Activated CD8-positive, alpha-beta T cell treated with anti-CD3 and anti-CD28 coated beads for 36 hours (primary cell): Measurements from ENCODE around the gene ANTKMT. TPM values are rescaled to one million over a fixed set of nuclear protein-coding genes. Genes with fewer than 3 reads are reported as not detected.

Source experiments
- ATAC-seq: fragments of 200-7000 bp; cut with Tn5 transposase; one replicate; pipeline ENCODE4 v1.10.0; 2021; ENCODE audit warnings: mild to moderate bottlenecking, moderate library complexity
- CTCF ChIA-PET: fragments of 350-600 bp; sonication (Branson Sonifier 250); formaldehyde crosslinking; loops from one replicate; lab custom pipeline; 2021; ENCODE audit warnings: antibody characterized with exemption; lab: Charles Lee
- POLR2A ChIA-PET: fragments of 350-600 bp; sonication (Branson Sonifier 250); formaldehyde crosslinking; loops from one replicate; lab custom pipeline; 2021; ENCODE audit warnings: antibody characterized with exemption; lab: Charles Lee
- DNase-seq: peaks from one replicate; pipeline ENCODE4 v3.0.0-alpha.2; 2020
- H3K27ac Mint-ChIP-seq: one replicate; pipeline ENCODE4 v1.8.0; 2021; ENCODE audit warnings: mild to moderate bottlenecking, mixed read lengths
- H3K27me3 Mint-ChIP-seq: one replicate; pipeline ENCODE4 v1.8.0; 2021; ENCODE audit warnings: mixed read lengths
- H3K36me3 Mint-ChIP-seq: one replicate; pipeline ENCODE4 v1.8.0; 2021; ENCODE audit warnings: low read depth, mixed read lengths
- H3K4me1 Mint-ChIP-seq: one replicate; pipeline ENCODE4 v1.8.0; 2021; ENCODE audit warnings: low read depth, mixed read lengths
- H3K4me3 Mint-ChIP-seq: one replicate; pipeline ENCODE4 v1.8.0; 2021; ENCODE audit warnings: mild to moderate bottlenecking, moderate library complexity, mixed read lengths
- H3K9me3 Mint-ChIP-seq: one replicate; pipeline ENCODE4 v1.8.0; 2021; ENCODE audit warnings: mixed read lengths
- CTCF ChIP-seq: fragments of 200-600 bp; IDR thresholded peaks from one replicate; pipeline ENCODE4 v1.8.0; 2022; ENCODE audit warnings: antibody characterized with exemption, mild to moderate bottlenecking
- intact Hi-C: fragments of 100-400 bp; cut with micrococcal nuclease; formaldehyde crosslinking; loops from one replicate; pipeline ENCODE4 v1.10.0; 2022
- total RNA-seq, 2 experiments: library from RNA; stranded (reverse); gene quantifications; one replicate each; pipeline ENCODE4 v1.2.3, GENCODE V29; 2021

The ANTKMT gene
- total RNA-seq, 2 experiments from 2014 or later: 34.3 to 38.4 TPM

- H3K4me1 Mint-ChIP-seq: peaks cover 36% of the 10 kb centered on the region
- peak; percentile 26 for ATAC-seq
- H3K4me3 Mint-ChIP-seq: peak overlapping the region; percentile 75
- peaks cover 7% of the 10 kb centered on the region for H3K27me3 Mint-ChIP-seq
- H3K9me3 Mint-ChIP-seq: no peaks in the 10 kb centered on the region
- intact Hi-C loops: no loop called here
- ChIA-PET POLR2A (interaction anchor here (0.5 to 2.7 kb wide), 8 partner anchors 9 to 1309 kb away, joined by 3 to 11 read pairs (median 3); partner anchors contain the start of genes RHOT2 and WDR90), CTCF (interaction anchor here (1.0 to 1.4 kb wide), 2 partner anchors 12 to 30 kb away, joined by 3 to 9 read pairs; partner anchors contain the start of genes RHOT2 and WDR90)
- peak overlapping the region; percentile 65 for H3K27ac Mint-ChIP-seq
- TF ChIP-seq CTCF: no peak
- peaks cover 20% of the 10 kb centered on the region for H3K36me3 Mint-ChIP-seq
- DNase-seq: peak; percentile 61
Observed at GRCh38 chr16:678858-679813, 41.8 kb upstream of the ANTKMT start.

- ChIA-PET POLR2A (interaction anchor here (0.6 to 2.7 kb wide), 11 partner anchors 9 to 625 kb away, joined by 3 to 16 read pairs (median 5); partner anchors contain the start of genes METTL26, RHOT2, WDR24 and WDR90), CTCF (interaction anchor here (1.2 to 1.4 kb wide), 3 partner anchors 12 to 106 kb away, joined by 3 to 9 read pairs (median 3); partner anchors contain the start of gene RHOT2)
- TF ChIP-seq CTCF: no peak
- peak; percentile 67 for ATAC-seq
- intact Hi-C loops: no loop called here
- no peaks in the 10 kb centered on the region for H3K9me3 Mint-ChIP-seq
- peaks cover 6% of the 10 kb centered on the region for H3K27me3 Mint-ChIP-seq
- peaks cover 20% of the 10 kb centered on the region for H3K36me3 Mint-ChIP-seq
- peak within 1 kb of the TSS; percentile 90 for H3K27ac Mint-ChIP-seq
- H3K4me3 Mint-ChIP-seq: peak within 1 kb of the TSS; percentile 83
- peaks cover 40% of the 10 kb centered on the region for H3K4me1 Mint-ChIP-seq
- DNase-seq: peak; percentile 88
Observed at GRCh38 chr16:679814-680624, 40.9 kb upstream of the ANTKMT start, which contains the start of gene STUB1. Gene STUB1 (plus strand): TSS chr16:680410. CDS start chr16:680526, 116 bp downstream.

GRCh38 chr16:680625-680945, 40.4 kb upstream of the ANTKMT start:
- H3K4me3 Mint-ChIP-seq: peak overlapping the region; percentile 83
- ChIA-PET CTCF (interaction anchor here (1.0 to 1.7 kb wide), 4 partner anchors 13 to 105 kb away, joined by 3 to 6 read pairs (median 4); partner anchors contain the start of gene RHOT2), POLR2A (interaction anchor here (0.6 to 2.7 kb wide), 9 partner anchors 9 to 625 kb away, joined by 3 to 16 read pairs (median 5); partner anchors contain the start of genes METTL26, RHOT2, WDR24 and WDR90)
- ATAC-seq (no peak), DNase-seq (no peak)
- peaks cover 20% of the 10 kb centered on the region for H3K36me3 Mint-ChIP-seq
- TF ChIP-seq CTCF: no peak
- peaks cover 3% of the 10 kb centered on the region for H3K27me3 Mint-ChIP-seq
- peaks cover 40% of the 10 kb centered on the region for H3K4me1 Mint-ChIP-seq
- intact Hi-C loops: no loop called here
- no peak overlapping the region for H3K27ac Mint-ChIP-seq
- no peaks in the 10 kb centered on the region for H3K9me3 Mint-ChIP-seq

- Mint-ChIP-seq H3K4me3 (peak overlapping the region; percentile 83), H3K27ac (peak overlapping the region; percentile 34), H3K27me3 (peaks cover 3% of the 10 kb centered on the region), H3K4me1 (peaks cover 45% of the 10 kb centered on the region), H3K9me3 (no peaks in the 10 kb centered on the region), H3K36me3 (peaks cover 23% of the 10 kb centered on the region)
- no peak for TF ChIP-seq CTCF
- POLR2A ChIA-PET: interaction anchor here (0.6 to 2.7 kb wide), 13 partner anchors 8 to 624 kb away, joined by 3 to 16 read pairs (median 4); partner anchors contain the start of genes METTL26, RHOT2, WDR24 and WDR90
- DNase-seq (no peak), ATAC-seq (no peak)
- intact Hi-C loops: no loop called here
- CTCF ChIA-PET: interaction anchor here (1.0 to 1.7 kb wide), 5 partner anchors 13 to 105 kb away, joined by 3 to 7 read pairs (median 5); partner anchors contain the start of gene RHOT2
Observed at GRCh38 chr16:680967-681745, 39.8 kb upstream of the ANTKMT start.
